ENCODE measurements around the gene MCTP1.
A peak's percentile ranks its signal among the peaks of the same experiment; 100 is the strongest.

MCTP1 gene

DNA sequence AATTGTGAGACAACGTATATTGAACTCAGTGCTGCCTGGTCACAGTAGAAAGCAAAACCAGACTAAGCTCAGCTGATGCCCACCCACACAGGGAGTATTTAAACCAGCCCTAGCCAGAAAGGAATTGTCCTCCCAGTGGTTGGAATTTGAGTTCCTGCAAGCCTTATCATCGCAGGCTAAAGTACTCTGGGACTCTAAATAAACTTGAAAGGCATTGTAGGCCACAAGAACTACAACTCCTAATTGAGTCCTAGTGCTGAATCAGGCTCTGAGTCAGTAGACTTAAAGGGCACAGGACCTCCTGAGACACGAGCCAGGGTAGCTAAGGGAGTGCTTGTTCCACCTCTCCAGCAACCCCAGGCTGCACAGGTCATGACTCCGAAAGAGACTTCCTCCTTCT lies 171.4 kb downstream of the MCTP1 start:
- no peak overlapping the region for H3K4me3 ChIP-seq (replicated peaks; ENCODE audit: low read depth, low read length)
- DNase-seq (ENCODE audit: low read depth): peak; percentile 14
- no peak for TF ChIP-seq CTCF (IDR thresholded peaks at IDR 0.05; ENCODE audit: low read length, missing control alignments)

- no peak for DNase-seq (ENCODE audit: low read depth)
- no peak for TF ChIP-seq CTCF (IDR thresholded peaks at IDR 0.05; ENCODE audit: low read length, missing control alignments)
- H3K4me3 ChIP-seq (replicated peaks; ENCODE audit: low read depth, low read length): no peak overlapping the region
These were observed 173.8 kb downstream of the MCTP1 start for GRCh38 chr5:95111141-95111540.

- no peak for DNase-seq (ENCODE audit: low read depth)
- TF ChIP-seq CTCF (IDR thresholded peaks at IDR 0.05; ENCODE audit: low read length, missing control alignments): no peak
- no peak overlapping the region for H3K4me3 ChIP-seq (replicated peaks; ENCODE audit: low read depth, low read length)
These were observed 174.8 kb downstream of the MCTP1 start for GRCh38 chr5:95110118-95110517.

GRCh38 chr5:95107138-95107537 lies 177.8 kb downstream of the MCTP1 start:
- no peak overlapping the region for H3K4me3 ChIP-seq (replicated peaks; ENCODE audit: low read depth, low read length)
- DNase-seq (ENCODE audit: low read depth): no peak
- TF ChIP-seq CTCF (IDR thresholded peaks at IDR 0.05; ENCODE audit: low read length, missing control alignments): no peak

GRCh38 chr5:95105638-95106037 lies 179.3 kb downstream of the MCTP1 start:
- H3K4me3 ChIP-seq (replicated peaks; ENCODE audit: low read depth, low read length): no peak overlapping the region
- no peak for DNase-seq (ENCODE audit: low read depth)

GRCh38 chr5:95102687-95103086 lies 182.2 kb downstream of the MCTP1 start:
- TF ChIP-seq CTCF (IDR thresholded peaks at IDR 0.05; ENCODE audit: low read length, missing control alignments): no peak
- no peak for DNase-seq (ENCODE audit: low read depth)
- no peak overlapping the region for H3K4me3 ChIP-seq (replicated peaks; ENCODE audit: low read depth, low read length)

More at GRCh38 chr5:95105638-95106037, 179.3 kb downstream of the MCTP1 start:
- no peak for TF ChIP-seq CTCF (IDR thresholded peaks at IDR 0.05; ENCODE audit: low read length, missing control alignments)

DNA sequence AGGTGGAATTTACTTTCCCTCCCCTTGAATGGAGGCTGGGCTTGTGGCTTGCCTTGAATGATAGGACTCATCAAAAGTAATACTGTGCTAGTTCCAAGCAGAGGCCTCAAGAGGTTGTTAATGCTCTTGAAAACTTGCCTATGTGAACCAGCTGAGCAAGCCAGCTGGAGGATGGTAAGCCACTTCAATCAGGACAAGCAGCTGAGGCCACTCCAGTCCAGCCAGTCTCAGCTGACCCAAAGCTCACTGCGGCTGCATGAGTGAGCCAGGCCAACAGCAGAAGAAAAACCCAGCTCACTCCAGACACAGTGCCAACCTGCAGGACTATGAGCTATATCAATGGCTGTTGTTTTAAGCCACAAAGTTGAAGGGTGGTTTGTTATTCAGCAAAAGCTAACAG lies 182.8 kb downstream of the MCTP1 start:
- H3K4me3 ChIP-seq (replicated peaks; ENCODE audit: low read depth, low read length): no peak overlapping the region
- no peak for TF ChIP-seq CTCF (IDR thresholded peaks at IDR 0.05; ENCODE audit: low read length, missing control alignments)
- no peak for DNase-seq (ENCODE audit: low read depth)
